GM23338 (cell line): Measurements from ENCODE around the gene SNX3.

Experiments used
- CTCF ChIP-seq, 2 experiments: fragments of 200-600 bp in 1 of 2; sonication (generic) in 1 of 2; conservative IDR thresholded peaks; 2 replicates each; pipeline versions ENCODE4 v1.5.1 to v1.6.1; 2016 to 2017; ENCODE audit warnings: antibody characterized with exemption in 2 of 2, low read depth in 2 of 2, mild to moderate bottlenecking in 2 of 2, moderate library complexity in 1 of 2
- JUNB ChIP-seq: IDR thresholded peaks from one replicate; pipeline ENCODE4 v1.6.1; 2016; ENCODE audit warnings: antibody characterized with exemption; ENCODE audit not compliant: unreplicated experiment

- TF ChIP-seq CTCF (conservative IDR thresholded peaks at IDR 0.05; ENCODE audit: low read depth in 2 of 2) = no peak
- TF ChIP-seq JUNB = no peak
These were observed 93.3 kb downstream of the SNX3 start for GRCh38 chr6:108167449-108168089.
